PFSK-1 (cell line): ENCODE measurements around the gene PIGQ.

Source experiments
- FOXP2 ChIP-seq: optimal IDR thresholded peaks from 2 replicates; pipeline ENCODE3; 2011; ENCODE audit warnings: borderline replicate concordance, control low read depth, inconsistent platforms; ENCODE audit not compliant: insufficient read depth; ENCODE audit errors: extremely low read length, extremely low read depth
- POLR2AphosphoS5 ChIP-seq: IDR thresholded peaks from 2 replicates; pipeline ENCODE4 v1.6.1; 2012; ENCODE audit warnings: low read depth, mild to moderate bottlenecking, control low read depth, low read length, moderate library complexity
- REST ChIP-seq, 2 experiments: IDR thresholded peaks; 2 replicates each; pipeline versions ENCODE4 v1.6.1 to v1.8.0; 2011 to 2012; ENCODE audit warnings: low read depth in 2 of 2, low read length in 2 of 2, control low read depth in 1 of 2, inconsistent platforms in 1 of 2, mild to moderate bottlenecking in 1 of 2, moderate library complexity in 1 of 2; ENCODE audit not compliant: insufficient read depth in 1 of 2
- SIN3A ChIP-seq: IDR thresholded peaks from 2 replicates; pipeline ENCODE4 v1.6.1; 2012; ENCODE audit warnings: mild to moderate bottlenecking, low read length, moderate library complexity, borderline replicate concordance; ENCODE audit not compliant: insufficient read depth
- TAF1 ChIP-seq: IDR thresholded peaks from 2 replicates; pipeline ENCODE4 v1.6.1; 2012; ENCODE audit warnings: low read length, control low read depth, borderline replicate concordance; ENCODE audit not compliant: insufficient read depth

PIGQ gene

GRCh38 chr16:582218-582613 lies 12.4 kb downstream of the PIGQ start:
- no peak for TF ChIP-seq FOXP2
- no peak for TF ChIP-seq SIN3A
- TF ChIP-seq REST (IDR thresholded peaks at IDR 0.05; ENCODE audit: insufficient read depth in 1 of 2, low read depth in 2 of 2, low read length in 2 of 2), result no peak
- no peak for TF ChIP-seq POLR2AphosphoS5
- no peak for TF ChIP-seq TAF1

- no peak for TF ChIP-seq SIN3A
- TF ChIP-seq REST (IDR thresholded peaks at IDR 0.05; ENCODE audit: insufficient read depth in 1 of 2, low read depth in 2 of 2, low read length in 2 of 2), result no peak
- TF ChIP-seq TAF1, result no peak
- no peak for TF ChIP-seq FOXP2
- no peak for TF ChIP-seq POLR2AphosphoS5
Measured at GRCh38 chr16:582614-583331, 13.0 kb downstream of the PIGQ start.

GRCh38 chr16:583470-583814 lies 13.7 kb downstream of the PIGQ start:
- no peak for TF ChIP-seq REST (IDR thresholded peaks at IDR 0.05; ENCODE audit: insufficient read depth in 1 of 2, low read depth in 2 of 2, low read length in 2 of 2)
- no peak for TF ChIP-seq POLR2AphosphoS5
- TF ChIP-seq FOXP2, result no peak
- TF ChIP-seq SIN3A, result no peak
- no peak for TF ChIP-seq TAF1

- TF ChIP-seq POLR2AphosphoS5 (no peak), REST (IDR thresholded peaks at IDR 0.05; ENCODE audit: insufficient read depth in 1 of 2, low read depth in 2 of 2, low read length in 2 of 2) (no peak), SIN3A (no peak), FOXP2 (no peak), TAF1 (no peak)
Measured at GRCh38 chr16:583815-584591, 14.2 kb downstream of the PIGQ start.
